GM19328 (cell line): Measurements from ENCODE around the gene LILRB2.
"Not testable (repeated sequence)": the region's sequence is repeated elsewhere in the genome, so short reads cannot be mapped to it uniquely, and the experiment has no call there.

Experiments used
- ATAC-seq: cut with Tn5 transposase; IDR thresholded peaks from one replicate; pipeline ENCODE4 v1.9.1; 2021; ENCODE audit warnings: mild to moderate bottlenecking, moderate library complexity; ENCODE audit not compliant: unreplicated experiment

The LILRB2 gene

DNA sequence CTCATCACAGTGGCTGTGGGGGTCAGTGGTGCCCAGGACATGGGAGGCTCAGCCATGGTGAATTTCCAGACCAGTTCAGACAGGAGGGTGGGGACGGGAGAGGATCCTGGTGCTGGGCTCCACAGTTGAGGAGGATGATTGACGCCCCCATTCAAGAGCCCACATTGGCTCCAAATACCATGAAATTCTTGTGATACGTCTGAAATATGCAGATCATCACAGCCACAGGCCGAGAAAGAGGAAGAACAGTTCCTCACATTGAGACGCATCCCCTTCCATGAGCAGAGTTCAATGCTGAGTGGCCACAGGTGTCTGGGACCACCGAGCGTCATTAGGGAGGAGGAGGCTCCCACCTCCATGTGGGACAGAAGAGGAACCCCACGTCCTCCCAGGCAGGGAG is 37.1 kb downstream of the LILRB2 start:
- not testable (repeated sequence) for ATAC-seq

DNA sequence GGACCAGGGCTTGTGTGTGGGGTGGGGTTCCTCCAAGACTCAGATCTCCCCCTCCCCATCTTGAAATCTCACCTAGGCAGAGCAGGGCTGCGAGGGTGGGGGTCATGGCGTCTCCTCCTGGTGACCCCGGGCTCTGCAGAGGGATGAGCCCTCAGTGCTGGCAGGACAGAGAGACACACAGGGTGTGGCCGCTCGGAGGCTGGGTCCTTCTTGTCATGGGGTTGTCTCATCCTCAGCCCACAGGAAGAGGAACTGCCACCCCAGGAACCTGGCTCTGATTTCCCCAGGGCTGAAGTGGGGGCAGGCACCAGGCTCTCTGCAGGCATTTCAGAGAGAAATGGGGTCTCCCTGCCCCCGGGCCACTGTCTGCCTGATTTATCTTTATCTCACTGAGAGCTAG is 38.3 kb downstream of the LILRB2 start, which contains the start of gene LILRA6:
Gene LILRA6, minus strand, starts transcription at position 145 of the 400 bp plus-strand sequence.
- not testable (repeated sequence) for ATAC-seq

DNA sequence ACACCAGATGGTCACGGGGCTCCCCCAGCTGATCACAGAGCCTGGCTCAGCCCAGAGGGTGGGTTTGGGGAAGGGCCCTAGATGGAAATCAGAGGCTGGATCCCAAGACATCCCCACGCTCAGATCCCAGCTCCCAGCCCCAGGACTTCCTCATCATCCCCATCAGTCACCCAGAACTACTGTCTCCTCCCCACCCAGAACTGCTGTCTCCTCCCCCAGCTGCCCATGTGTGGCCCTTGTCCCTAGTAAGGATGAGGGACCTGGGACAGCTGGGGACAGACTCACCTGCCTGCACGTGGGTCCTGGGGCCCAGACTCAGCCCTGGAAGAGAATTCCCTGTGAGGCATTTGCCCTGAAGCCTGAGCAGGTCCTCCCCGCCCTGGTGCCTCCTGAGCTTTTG is 38.7 kb downstream of the LILRB2 start:
- not testable (repeated sequence) for ATAC-seq

DNA sequence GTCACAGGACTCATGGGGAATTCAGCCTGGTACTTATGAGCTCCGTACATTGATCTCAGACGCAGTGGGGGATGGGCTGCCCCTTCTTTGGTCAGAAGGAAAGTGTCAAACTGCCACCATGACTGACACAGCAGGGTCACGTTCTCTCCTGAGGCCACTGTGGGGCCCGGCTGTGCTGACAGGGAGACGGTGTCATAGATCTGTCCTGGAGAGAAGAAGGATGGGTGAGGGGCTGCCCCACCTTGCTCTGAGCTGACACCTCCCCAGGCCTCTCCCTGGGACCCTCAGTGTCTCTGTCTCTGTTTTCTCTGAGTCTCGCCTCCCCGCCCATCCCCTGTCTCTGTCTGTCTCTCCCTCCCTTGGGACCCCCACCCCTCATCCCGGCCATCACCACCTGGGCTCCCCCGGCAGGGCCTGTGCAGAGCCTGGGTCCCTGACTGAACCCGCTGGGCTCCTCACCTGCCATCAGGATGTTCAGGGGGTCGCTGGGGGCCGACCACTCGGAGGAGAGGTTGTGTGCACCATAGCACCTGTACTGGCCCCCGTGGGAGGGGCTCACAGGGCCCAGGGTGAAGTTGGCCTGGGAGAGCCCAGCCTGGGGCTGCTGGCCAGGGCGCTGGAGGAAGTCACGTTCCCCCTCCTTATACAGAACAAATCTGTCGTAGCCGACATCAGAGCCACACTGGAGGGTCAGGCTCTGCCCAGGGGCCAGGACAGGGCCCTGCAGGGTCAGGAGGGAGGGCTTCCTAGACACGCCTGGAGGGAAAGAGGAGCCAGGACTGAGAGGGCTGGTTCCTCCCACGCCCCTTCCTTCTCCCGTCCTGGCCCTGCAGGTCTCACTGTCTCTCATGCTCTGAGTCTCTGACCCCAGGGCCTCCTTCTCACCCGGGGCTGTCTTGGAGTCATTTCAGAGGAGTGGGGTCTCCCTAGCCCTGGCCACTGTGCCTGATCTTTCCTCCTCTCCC is 40.3 kb downstream of the LILRB2 start:
- ATAC-seq = not testable (repeated sequence)

DNA sequence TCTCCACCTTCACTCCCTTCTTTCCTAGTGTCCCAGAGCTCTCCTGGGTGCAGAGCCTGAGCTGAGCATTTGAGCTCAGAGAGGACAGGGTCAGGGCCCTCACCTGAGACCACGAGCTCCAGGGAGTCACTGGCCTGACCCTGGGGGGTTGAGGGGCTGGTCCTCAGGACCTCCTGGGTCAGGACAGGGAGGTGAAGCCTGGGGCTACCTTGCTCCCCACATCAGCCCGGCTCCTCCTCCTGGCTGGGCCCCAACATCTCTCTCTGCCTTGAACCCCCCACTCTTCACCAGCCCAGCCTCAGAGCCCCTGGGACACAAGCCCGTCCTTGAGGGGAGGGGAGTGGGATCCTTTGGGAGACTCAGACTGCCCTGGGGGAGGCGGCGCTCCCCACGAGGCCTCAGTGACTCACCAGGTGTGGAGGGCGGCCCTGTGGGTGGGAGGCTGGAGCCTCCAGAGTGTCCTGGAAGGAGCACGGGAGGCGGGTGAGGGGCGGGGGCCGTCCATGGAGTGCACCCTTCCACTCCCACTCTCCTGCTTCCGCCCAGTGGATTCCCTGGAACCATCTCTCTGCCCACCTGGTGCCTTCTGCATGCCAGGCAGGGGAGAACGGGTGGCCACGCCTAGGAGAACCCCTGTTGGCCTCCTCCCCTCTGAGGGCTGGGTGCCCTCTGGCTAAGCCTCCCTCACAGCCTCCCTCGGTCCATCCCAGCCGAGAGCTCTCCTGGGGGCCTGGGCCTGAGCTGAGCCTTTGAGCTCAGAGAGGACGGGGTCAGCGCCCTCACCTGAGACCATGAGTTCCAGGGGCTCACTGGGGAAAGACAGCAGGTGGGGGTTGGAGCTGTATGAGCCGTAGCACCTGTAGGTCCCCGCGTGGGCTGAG is 41.2 kb downstream of the LILRB2 start:
- not testable (repeated sequence) for ATAC-seq

DNA sequence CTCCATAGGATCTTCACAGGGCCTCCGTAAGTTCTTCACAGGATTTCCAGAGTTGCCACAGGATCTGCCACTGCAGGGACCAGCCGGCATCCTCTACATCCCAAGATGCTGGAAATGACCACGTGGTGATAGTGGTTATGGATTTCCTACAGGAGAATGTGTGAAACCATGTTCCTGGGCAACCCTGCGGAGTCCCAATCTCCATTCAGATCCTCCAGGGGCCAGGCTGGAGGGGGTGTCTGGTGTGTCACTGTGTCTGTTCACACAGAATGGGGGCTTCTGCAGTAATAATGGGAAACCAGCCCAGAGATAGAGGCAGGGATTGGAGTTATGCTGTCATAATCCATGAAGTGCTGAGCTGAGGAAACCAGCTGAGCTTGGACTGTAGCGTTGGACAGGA is 47.0 kb downstream of the LILRB2 start:
- ATAC-seq = no peak

DNA sequence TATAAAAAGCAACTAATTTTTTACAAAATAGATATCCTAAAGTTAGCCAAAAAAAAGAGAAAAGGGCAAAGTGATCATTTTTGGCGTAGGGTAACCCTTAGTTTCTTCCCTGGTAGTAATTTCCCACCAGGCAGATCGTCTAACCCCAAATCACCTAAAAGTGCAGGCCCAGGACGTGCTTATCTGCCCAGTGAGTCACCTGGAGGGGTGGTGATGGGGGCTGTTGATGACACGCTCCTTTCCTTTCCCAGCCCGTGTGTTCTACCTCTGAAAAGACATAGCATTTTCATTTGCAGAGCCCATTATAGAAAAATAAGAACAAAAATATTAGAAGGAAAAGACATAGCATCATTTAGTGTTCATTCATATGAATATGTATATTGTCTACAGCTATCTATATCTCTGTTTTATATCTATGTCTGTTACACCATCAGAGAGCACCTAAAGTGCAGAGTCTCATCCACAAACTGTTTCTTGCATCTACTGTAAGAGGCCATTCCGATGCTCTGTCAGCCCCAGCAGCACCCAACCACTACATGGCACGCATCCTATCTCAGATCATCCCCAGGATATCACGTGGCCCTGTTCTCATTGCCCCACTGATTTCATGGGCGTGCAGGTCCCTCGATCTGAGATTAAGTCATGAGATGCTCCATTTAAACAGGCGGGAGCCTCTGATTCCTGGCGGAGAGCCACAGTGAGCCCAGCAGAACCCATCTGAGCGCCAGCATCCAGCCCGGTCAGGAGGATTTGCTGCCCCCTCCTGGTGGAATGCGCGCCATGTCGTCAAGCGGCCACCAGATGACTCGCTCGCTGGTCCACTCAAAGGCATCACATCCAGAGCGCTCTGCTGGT is 49.6 kb downstream of the LILRB2 start:
- ATAC-seq = no peak

DNA sequence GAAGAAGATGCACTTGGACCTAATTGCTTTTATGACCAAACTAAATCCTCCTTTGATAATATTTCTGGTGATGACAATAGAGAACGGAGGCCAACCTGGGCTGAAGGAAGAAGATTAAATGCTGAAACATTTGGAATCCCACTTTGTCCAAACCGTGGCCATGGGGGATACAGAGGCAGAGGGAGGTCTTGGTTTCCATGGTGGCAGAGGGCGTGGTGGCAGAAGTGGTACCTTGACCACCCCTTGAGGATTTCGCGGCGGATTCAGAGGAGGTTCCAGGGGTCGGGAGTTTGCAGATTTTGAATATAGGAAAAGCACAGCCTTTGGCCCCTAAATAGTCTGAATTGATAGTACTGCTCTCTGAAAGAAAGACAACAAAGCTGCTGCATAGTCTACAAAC is 50.9 kb downstream of the LILRB2 start:
- no peak for ATAC-seq

DNA sequence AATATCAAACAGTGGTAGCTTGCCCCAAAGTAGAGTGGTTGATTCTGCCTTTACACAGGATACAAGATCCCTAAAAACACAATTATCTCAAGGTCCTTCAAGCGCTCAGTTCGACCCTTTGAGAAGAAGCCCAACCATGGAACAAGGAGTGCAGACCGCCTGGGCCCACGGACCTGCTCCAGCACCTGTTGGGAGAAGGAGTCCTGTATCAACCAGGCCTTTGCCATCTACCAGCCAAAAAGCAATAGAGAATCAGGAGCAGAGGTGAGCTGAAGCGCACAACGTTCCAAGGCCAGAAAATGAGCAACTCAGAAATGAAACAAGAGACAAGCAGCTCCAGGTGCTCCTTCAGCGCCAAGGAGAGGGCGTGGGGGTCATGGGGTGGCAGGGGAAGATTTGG is 51.8 kb downstream of the LILRB2 start:
- ATAC-seq = no peak

DNA sequence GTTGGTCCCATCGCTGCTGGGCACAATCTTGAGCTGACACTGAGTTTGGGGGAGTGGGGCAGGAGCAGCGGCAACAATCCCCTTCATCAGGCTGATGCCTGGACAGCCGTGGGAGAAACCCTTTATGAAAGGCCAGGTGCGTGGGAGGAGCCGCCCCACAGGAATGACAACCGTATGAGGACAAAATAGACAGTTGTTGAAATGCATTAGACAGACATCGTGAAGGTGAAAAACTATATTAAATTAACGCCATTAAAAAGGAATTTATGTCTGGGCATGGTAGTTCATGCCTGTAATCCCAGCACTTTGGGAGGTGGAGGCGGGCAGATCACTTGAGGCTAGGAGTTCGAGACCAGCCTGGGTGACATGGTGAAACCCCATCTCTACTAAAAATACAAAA is 56.3 kb downstream of the LILRB2 start:
- not testable (repeated sequence) for ATAC-seq

DNA sequence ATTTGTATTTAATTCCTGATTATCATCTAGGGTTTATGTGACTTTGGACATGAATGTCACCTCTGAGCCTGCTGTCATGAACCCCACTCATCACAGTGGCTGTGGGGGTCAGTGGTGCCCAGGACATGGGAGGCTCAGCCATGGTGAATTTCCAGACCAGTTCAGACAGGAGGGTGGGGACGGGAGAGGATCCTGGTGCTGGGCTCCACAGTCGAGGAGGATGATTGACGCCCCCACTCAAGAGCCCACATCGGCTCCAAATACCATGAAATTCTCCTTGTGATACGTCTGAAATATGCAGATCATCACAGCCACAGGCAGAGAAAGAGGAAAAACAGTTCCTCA is 57.0 kb downstream of the LILRB2 start:
- not testable (repeated sequence) for ATAC-seq
